Heart left ventricle (tissue), 13 donors: ENCODE measurements around the gene CACNA1D.
"Not testable (repeated sequence)": the region's sequence is repeated elsewhere in the genome, so short reads cannot be mapped to it uniquely, and the experiment has no call there.

Source experiments
- CTCF ChIP-seq, 12 donors: fragments of 200-600 bp; sonication (generic) in 4 of 12; IDR thresholded peaks; one replicate each; pipeline versions ENCODE4 v1.5.0 to v1.8.0; 2018 to 2022; ENCODE audit warnings: antibody characterized with exemption in 12 of 12, mild to moderate bottlenecking in 5 of 12
- POLR2A ChIP-seq, 2 donors: fragments of 450-650 bp; IDR thresholded peaks; one replicate each; pipeline ENCODE4 v1.6.1; 2017; ENCODE audit warnings: antibody characterized with exemption in 2 of 2, mild to moderate bottlenecking in 2 of 2, moderate library complexity in 2 of 2
- donor health status: ischemic (EF 13 %, LVEDD 7.1; RV severe dilation, severe dysfunction).
- donor health status: DM: no; HTN: yes; CAD: no.
- donor health status: DM: no; HTN: no; CAD: no.
- donor health status: ischemic (EF 25% LVEDD 6.9; RV normal size, moderate dysfunction).
- donor health status: ischemic (EF 25% LVEDD 5.7; RV mildly dilated, moderate dysfunction).
- donor health status: ischemic (EF 35%, LVEDD 5.7; RV mildly dilated, moderate dysfunction).
- donor health status: nonischemic (EF 11% LVEDD 7.7; RV severe dilation, severe dysfunction).
- donor health status: DM: yes; HTN: yes; CAD: no.
- donor health status: PGD.
- donor health status: ischemic (EF 29% LVEDD 5.4; RV normal size, mild dysfunction).
- donor health status: nonischemic (EF 23%, LVEDD 6.1; RV moderate dilation, normal function).

GRCh38 chr3:53664812-53665211 lies 170.4 kb downstream of the CACNA1D start:
- TF ChIP-seq POLR2A, CTCF (IDR thresholded peaks at IDR 0.05): not testable (repeated sequence)
